Stimulated activated CD4-positive, alpha-beta T cell treated with anti-CD3 and anti-CD28 coated beads, Interleukin-2, amount 100 ng/mL, for 4 hours (primary cell): ENCODE data around the gene PLEK2.
A peak's percentile ranks its signal among the peaks of the same experiment; 100 is the strongest.
"Not testable (repeated sequence)": the region's sequence is repeated elsewhere in the genome, so short reads cannot be mapped to it uniquely, and the experiment has no call there.

Source experiments
- DNase-seq: peaks from one replicate; pipeline ENCODE4 v3.0.0-alpha.2; 2020; ENCODE audit warnings: low read depth

The PLEK2 gene

GRCh38 chr14:67411820-67412421 is at the start of gene PLEK2:
Gene PLEK2 (minus strand): TSS chr14:67412165. CDS start chr14:67412059, 106 bp downstream.
- DNase-seq: peak; percentile 36

- no peak for DNase-seq
Measured at GRCh38 chr14:67461341-67461985, 49.5 kb upstream of the PLEK2 start.

- no peak for DNase-seq
Measured at GRCh38 chr14:67459336-67459735, 47.4 kb upstream of the PLEK2 start.

- no peak for DNase-seq
Measured at GRCh38 chr14:67457782-67458181, 45.8 kb upstream of the PLEK2 start.

- no peak for DNase-seq
Measured at GRCh38 chr14:67456732-67457131, 44.8 kb upstream of the PLEK2 start.

- DNase-seq: no peak
Measured at GRCh38 chr14:67453575-67454300, 41.8 kb upstream of the PLEK2 start.

- not testable (repeated sequence) for DNase-seq
Measured at GRCh38 chr14:67451667-67452066, 39.7 kb upstream of the PLEK2 start.

- DNase-seq: no peak
Measured at GRCh38 chr14:67449096-67449495, 37.1 kb upstream of the PLEK2 start.

- DNase-seq: no peak
Measured at GRCh38 chr14:67447033-67447381, 35.0 kb upstream of the PLEK2 start.

- no peak for DNase-seq
Measured at GRCh38 chr14:67446371-67447032, 34.5 kb upstream of the PLEK2 start.

GRCh38 chr14:67444395-67444794 is 32.4 kb upstream of the PLEK2 start:
- no peak for DNase-seq

GRCh38 chr14:67442139-67442906 is 30.4 kb upstream of the PLEK2 start:
- no peak for DNase-seq

GRCh38 chr14:67441672-67442071 is 29.7 kb upstream of the PLEK2 start:
- no peak for DNase-seq

GRCh38 chr14:67441256-67441655 is 29.3 kb upstream of the PLEK2 start:
- no peak for DNase-seq

GRCh38 chr14:67440513-67440912 is 28.5 kb upstream of the PLEK2 start:
- no peak for DNase-seq

- no peak for DNase-seq
Measured at GRCh38 chr14:67438969-67439368, 27.0 kb upstream of the PLEK2 start.

GRCh38 chr14:67436006-67436866 is 24.3 kb upstream of the PLEK2 start:
- no peak for DNase-seq

GRCh38 chr14:67435603-67436002 is 23.6 kb upstream of the PLEK2 start:
- no peak for DNase-seq

- DNase-seq: no peak
Measured at GRCh38 chr14:67432050-67432564, 20.1 kb upstream of the PLEK2 start.

- DNase-seq: no peak
Measured at GRCh38 chr14:67429510-67430205, 17.7 kb upstream of the PLEK2 start.
